22Rv1 (cell line): ENCODE data around the gene MVK.
A peak's percentile ranks its signal among the peaks of the same experiment; 100 is the strongest.

Experiments
- H3K27ac ChIP-seq: fragments of 450-650 bp; 2 replicates; pipeline ENCODE4 v1.5.1; 2017
- ZFX ChIP-seq: fragments of 450-650 bp; IDR thresholded peaks from 2 replicates; pipeline ENCODE4 v1.6.1; 2017; ENCODE audit warnings: antibody characterized with exemption, borderline replicate concordance
- TF ChIP-seq, protein P1 (sequence below): fragments of 450-650 bp; IDR thresholded peaks from 2 replicates; pipeline ENCODE4 v1.5.1; 2017; ENCODE audit warnings: mild to moderate bottlenecking

MVK gene

DNA sequence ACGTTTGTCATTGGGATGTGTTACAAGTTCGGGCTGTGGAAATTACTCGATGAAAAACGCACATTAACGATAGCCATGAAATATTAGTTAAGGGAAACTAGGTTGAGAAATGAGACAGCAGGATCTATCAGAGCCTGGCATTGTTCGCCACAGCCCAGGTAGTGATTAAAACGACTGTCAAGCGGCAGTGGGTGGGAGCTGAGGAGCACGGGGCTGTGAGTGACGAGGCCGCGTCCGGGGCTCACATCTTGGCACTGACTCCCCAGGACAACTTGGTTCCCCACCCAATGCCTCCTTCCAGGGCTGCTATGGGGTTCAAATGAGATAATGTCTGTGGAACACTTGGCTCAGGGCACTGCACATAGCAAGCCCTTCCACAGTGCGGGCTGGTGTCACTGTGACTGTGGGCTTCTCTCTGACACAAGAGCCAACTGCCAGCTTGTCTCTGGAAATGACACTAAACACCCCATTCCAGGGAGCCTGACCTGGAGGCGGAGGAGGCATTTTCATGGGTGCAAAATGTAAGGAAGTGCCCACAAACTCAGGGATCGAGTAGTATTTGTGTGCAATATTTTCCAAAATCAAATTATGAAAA, 19.6 kb upstream of the MVK start:
- TF ChIP-seq ZFX: no peak
- TF ChIP-seq, protein P1, sequence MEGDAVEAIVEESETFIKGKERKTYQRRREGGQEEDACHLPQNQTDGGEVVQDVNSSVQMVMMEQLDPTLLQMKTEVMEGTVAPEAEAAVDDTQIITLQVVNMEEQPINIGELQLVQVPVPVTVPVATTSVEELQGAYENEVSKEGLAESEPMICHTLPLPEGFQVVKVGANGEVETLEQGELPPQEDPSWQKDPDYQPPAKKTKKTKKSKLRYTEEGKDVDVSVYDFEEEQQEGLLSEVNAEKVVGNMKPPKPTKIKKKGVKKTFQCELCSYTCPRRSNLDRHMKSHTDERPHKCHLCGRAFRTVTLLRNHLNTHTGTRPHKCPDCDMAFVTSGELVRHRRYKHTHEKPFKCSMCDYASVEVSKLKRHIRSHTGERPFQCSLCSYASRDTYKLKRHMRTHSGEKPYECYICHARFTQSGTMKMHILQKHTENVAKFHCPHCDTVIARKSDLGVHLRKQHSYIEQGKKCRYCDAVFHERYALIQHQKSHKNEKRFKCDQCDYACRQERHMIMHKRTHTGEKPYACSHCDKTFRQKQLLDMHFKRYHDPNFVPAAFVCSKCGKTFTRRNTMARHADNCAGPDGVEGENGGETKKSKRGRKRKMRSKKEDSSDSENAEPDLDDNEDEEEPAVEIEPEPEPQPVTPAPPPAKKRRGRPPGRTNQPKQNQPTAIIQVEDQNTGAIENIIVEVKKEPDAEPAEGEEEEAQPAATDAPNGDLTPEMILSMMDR: no peak

DNA sequence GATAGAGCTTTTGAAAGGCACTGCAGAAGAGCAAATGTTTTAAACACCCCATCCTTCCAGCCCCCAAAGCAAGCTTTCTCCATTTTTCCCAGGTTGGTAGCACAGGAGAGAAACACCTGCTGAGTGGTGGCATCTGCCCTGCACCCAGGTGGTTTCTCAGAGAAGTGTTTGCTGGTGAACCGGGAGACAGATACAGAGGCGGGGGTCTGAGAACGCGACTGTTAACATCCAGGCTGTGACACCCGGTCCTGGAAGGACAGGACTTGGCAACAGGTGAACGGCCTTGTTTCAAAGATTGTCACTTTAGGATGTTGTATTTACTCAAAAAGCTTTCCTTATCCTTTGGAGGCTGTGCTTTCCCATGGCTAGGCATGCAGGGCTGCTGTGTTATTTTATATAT, 18.8 kb upstream of the MVK start:
- TF ChIP-seq, protein P1: no peak
- no peak for TF ChIP-seq ZFX
- no peak overlapping the region for H3K27ac ChIP-seq

More for the DNA sequence above, 19.6 kb upstream of the MVK start:
- H3K27ac ChIP-seq: no peak overlapping the region

DNA sequence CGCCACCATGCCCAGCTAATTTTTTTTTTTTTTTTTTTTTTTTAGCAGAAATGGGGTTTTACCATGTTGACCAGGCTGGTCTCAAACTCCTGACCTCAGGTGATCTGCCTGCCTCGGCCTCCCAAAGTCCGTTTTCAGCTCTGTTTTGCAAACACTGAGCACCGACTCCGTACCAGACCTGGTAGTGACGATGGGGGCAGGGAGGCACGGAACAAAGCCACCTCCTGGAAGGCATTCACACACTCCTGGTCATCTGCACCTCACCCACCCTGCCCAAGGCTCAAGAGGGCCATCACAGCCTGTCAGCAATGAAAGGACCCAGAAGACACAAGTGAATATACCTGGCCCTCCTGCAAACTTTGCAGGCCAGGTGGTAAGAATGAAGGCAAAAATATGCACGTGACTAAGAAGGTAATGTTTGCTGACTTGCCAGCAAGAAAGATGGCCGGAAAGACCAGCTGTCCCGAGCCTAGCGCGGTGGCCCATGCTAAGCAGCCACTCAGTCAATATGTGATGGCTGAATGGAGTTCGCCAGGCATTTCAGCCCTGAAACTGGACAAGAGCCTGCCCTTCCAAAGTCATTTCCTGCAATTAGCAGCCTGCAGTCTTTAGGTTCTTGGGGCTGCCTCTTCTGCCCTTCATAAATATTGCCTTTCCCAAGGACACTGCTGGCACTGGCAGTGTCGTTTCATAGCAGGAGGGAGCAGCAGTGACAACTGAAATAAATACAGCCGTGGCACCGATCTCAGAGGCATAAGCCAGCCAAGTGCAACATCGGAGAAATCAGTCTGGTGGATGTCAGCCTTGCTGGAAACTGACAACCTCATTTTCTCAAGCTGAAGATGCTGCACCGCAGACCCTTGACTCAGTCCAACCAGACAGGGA, 17.9 kb upstream of the MVK start:
- TF ChIP-seq, protein P1: no peak
- TF ChIP-seq ZFX: no peak
- peak overlapping the region; percentile 31; the same call in 1 of the 2 replicates for H3K27ac ChIP-seq

DNA sequence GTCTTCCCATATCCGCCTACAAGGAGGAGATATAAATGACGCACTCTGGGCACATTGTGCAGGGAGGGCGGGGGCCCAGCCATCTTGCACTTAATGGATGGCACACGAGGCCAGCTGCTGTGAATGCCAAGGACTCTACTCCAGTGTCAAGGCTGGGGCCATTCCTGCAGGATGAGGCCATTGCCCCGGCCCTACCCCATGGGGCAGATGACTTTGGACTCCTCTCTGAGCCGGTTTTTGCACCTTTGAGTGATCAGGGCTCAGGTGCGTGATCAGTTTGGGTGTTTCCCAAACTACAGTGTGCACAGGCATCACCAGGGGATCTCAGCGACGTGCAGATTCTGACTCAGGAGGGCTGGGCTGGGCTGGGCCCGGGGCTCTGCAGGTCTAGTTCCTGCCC, 16.4 kb upstream of the MVK start:
- TF ChIP-seq, protein P1: no peak
- no peak for TF ChIP-seq ZFX
- no peak overlapping the region for H3K27ac ChIP-seq

DNA sequence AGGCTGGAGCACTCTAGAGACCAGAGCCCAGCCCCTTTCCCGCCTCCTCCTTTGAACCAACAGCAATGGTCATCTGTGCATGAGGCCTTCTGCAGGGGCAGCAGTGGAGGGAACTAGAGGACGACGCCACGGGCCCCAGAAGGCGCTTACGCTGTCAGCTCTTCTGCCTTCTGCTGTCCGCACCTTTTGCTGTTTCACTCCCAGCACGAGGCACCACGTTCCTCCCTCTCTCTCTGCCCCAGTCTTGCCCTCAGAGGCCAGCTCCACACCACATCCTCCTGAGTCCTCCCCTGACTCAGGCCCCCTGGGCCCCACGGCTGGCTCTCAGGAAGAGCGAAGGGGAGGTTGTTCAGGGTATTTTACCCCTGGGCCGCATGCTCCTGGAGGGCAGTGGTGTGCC, 15.8 kb upstream of the MVK start:
- H3K27ac ChIP-seq: no peak overlapping the region
- TF ChIP-seq ZFX: no peak
- TF ChIP-seq, protein P1: no peak

DNA sequence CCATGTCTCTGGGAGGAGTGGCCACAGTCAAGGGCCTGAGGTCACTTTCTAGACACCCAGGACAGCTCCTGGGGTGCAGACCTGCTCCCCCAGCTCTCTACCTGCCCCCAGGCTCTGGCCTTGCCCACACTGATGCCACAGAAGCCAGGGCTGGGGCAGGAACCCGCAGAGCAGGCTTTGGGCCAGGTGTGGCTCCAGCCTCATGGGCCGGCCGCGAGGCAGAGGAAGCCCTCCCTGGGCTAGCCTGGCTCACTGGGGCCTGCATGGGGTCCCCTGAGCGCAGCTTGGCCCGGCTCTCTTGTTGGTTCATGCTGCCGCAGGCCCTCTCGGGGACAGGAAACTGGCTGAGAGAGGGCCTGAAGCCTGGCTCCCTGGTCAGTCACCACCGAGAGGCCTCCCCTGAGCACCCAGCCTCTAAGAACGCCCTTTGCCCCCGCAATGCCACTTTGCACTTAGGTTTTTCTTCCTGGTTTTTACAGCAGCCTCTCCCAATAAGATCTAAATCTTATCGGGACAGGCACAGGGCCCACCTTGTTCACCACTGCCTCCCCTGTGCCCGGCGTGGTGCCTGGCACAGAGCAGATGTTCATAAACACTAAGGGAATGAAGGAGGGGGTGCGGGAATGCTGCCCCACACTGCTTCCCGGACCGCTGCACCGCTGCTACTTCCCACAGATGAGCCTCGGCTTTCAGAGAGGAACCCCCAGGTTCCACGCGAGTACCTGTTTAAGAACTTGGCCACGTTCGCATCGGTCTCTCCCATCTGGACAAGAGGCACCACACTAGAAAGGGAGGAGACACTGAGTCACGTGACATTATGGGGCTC, 15.0 kb upstream of the MVK start:
- TF ChIP-seq, protein P1: no peak
- TF ChIP-seq ZFX: no peak
- H3K27ac ChIP-seq: no peak overlapping the region
